Sigmoid colon (tissue), 7 donors: ENCODE results near the gene CNKSR3. TPM values are rescaled to one million over a fixed set of nuclear protein-coding genes. Genes with fewer than 3 reads are reported as not detected.

Experiments
- DNase-seq: peaks from one replicate; pipeline ENCODE4 v3.0.0-alpha.2; 2019
- H3K27ac ChIP-seq, 4 donors: fragments of 200-600 bp; sonication (generic); one replicate each; pipeline ENCODE4 v1.5.1; 2016 to 2019; ENCODE audit warnings: mild to moderate bottlenecking in 1 of 4
- H3K27me3 ChIP-seq, 3 donors: fragments of 200-600 bp; sonication (generic); one replicate each; pipeline ENCODE4 v1.5.1; 2019; ENCODE audit warnings: mild to moderate bottlenecking in 1 of 3
- H3K36me3 ChIP-seq, 4 donors: fragments of 200-600 bp; sonication (generic); one replicate each; pipeline ENCODE4 v1.5.1; 2016 to 2019
- H3K4me1 ChIP-seq, 4 donors: fragments of 200-600 bp; sonication (generic); one replicate each; pipeline ENCODE4 v1.5.1; 2017 to 2019
- H3K4me3 ChIP-seq, 4 donors: fragments of 200-600 bp; sonication (generic); one replicate each; pipeline ENCODE4 v1.5.1; 2017 to 2019; ENCODE audit warnings: mild to moderate bottlenecking in 2 of 4, moderate library complexity in 1 of 4
- H3K9me3 ChIP-seq, 4 donors: fragments of 200-600 bp in 3 of 4; sonication (generic) in 3 of 4; one replicate each; pipeline versions ENCODE4 v1.5.1 to v1.6.1; 2013 to 2019
- EP300 ChIP-seq, 4 donors: sonication (generic); formaldehyde crosslinking; IDR thresholded peaks; one replicate each; pipeline ENCODE4 v1.6.1; 2017; ENCODE audit warnings: antibody characterized with exemption in 4 of 4
- POLR2A ChIP-seq, 2 donors: fragments of 450-650 bp; IDR thresholded peaks; one replicate each; pipeline ENCODE4 v1.6.1; 2016; ENCODE audit warnings: antibody characterized with exemption in 2 of 2, mild to moderate bottlenecking in 2 of 2, moderate library complexity in 2 of 2
- POLR2AphosphoS5 ChIP-seq, 4 donors: sonication (generic); formaldehyde crosslinking; IDR thresholded peaks; one replicate each; pipeline ENCODE4 v1.6.1; 2017; ENCODE audit warnings: antibody characterized with exemption in 4 of 4
- WGBS, 2 donors: extraction: QIAGEN DNeasy Blood & Tissue Kit; methylation state at CpG; one replicate each; pipeline ENCODE4 v1.1.7; 2013; 5-methylcytosine and 5-hydroxymethylcytosine counted together
- intact Hi-C: fragments of 100-400 bp; cut with DNase I; formaldehyde crosslinking; loops from one replicate; pipeline ENCODE4 v1.15.1; 2023
- polyA plus RNA-seq, 3 donors: library from polyadenylated mRNA; stranded (reverse); fragments of 200-250 nt; gene quantifications; one replicate each; pipeline ENCODE4 v1.2.3, GENCODE V29; 2013
- total RNA-seq, 4 donors: library from RNA; depleted of rRNA; stranded (reverse); fragments of >200 nt; gene quantifications; one replicate each; pipeline ENCODE4 v1.1.0, GENCODE V29; 2016
- TF ChIP-seq, protein P1 (sequence below), 4 experiments: fragments of 450-650 bp in 3 of 4; fragments of 200-600 bp in 1 of 4; IDR thresholded peaks; one replicate each; pipeline ENCODE4 v1.5.1; 2016 to 2019; ENCODE audit warnings: antibody characterized with exemption in 4 of 4, mild to moderate bottlenecking in 3 of 4, moderate library complexity in 2 of 4
- donor health status: healthy with polysubstance abuse.
- donor health status: Bipolar disorder and iron deficiency.
- donor health status: healthy.

The CNKSR3 gene
- total and polyA plus RNA-seq, 7 donors, result 6.0 to 17.4 (median 15.3) TPM

DNA sequence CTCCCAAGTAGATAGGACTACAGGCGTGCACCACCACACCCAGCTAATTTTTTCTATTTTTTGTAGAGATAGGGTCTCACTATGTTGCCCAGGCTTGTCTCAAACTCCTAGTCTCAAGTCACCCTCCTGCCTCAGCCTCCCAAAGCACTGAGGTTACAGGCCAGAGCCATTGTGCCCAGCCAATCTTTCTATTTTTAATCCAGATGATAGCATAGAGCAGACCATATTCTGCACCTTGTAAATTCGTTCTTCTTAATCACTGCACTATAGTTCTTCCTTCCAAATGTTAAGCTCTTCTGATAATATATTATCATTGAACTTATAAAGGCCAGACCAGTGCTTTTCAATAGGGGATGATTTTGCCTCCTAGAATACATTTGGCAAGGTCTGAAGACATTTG lies 24.0 kb upstream of the CNKSR3 start:
- Histone ChIP-seq H3K4me1 (peaks cover 0 to 31% (median 14%) of the 10 kb centered on the region in 4 donors), H3K27ac (no peak overlapping the region), H3K36me3 (no peaks in the 10 kb centered on the region), H3K9me3 (no peaks in the 10 kb centered on the region), H3K4me3 (no peak overlapping the region), H3K27me3 (no peaks in the 10 kb centered on the region)
- no peak for TF ChIP-seq POLR2A (IDR thresholded peaks at IDR 0.05)
- no peak for TF ChIP-seq EP300 (IDR thresholded peaks at IDR 0.05)
- TF ChIP-seq, protein P1, sequence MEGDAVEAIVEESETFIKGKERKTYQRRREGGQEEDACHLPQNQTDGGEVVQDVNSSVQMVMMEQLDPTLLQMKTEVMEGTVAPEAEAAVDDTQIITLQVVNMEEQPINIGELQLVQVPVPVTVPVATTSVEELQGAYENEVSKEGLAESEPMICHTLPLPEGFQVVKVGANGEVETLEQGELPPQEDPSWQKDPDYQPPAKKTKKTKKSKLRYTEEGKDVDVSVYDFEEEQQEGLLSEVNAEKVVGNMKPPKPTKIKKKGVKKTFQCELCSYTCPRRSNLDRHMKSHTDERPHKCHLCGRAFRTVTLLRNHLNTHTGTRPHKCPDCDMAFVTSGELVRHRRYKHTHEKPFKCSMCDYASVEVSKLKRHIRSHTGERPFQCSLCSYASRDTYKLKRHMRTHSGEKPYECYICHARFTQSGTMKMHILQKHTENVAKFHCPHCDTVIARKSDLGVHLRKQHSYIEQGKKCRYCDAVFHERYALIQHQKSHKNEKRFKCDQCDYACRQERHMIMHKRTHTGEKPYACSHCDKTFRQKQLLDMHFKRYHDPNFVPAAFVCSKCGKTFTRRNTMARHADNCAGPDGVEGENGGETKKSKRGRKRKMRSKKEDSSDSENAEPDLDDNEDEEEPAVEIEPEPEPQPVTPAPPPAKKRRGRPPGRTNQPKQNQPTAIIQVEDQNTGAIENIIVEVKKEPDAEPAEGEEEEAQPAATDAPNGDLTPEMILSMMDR (IDR thresholded peaks at IDR 0.05), result no peak
- no peak for TF ChIP-seq POLR2AphosphoS5 (IDR thresholded peaks at IDR 0.05)
- no peak for DNase-seq
- intact Hi-C loops, result loop anchor here (10.0 kb wide), 1 partner anchor 250 kb away; no protein-coding TSS in a partner anchor
- WGBS, 2 donors, result 86 to 88% methylated on average over 2 of the region's 2 CpGs

DNA sequence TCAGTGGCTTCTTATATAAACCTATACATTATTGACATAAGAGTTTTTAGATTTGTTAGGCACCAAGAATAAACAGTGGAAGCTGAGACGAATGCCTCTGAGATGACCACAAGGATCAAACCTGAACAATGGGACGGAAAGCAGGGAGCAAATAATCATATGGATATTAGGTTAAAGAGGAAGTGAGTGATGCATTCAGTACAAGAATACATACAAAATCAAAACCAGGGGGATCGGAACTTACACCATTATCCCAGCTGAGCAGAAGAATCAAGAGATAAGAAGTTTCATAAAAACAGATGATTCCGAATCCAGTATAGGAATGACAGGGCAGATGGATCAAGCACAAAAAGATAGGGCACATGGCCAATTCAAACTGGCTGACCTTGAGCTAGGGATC lies 21.9 kb upstream of the CNKSR3 start:
- 77 to 87% methylated on average over 4 of the region's 4 CpGs for WGBS, 2 donors
- intact Hi-C loops, result loop anchor here (10.0 kb wide), 1 partner anchor 248 kb away; no protein-coding TSS in a partner anchor
- no peak for TF ChIP-seq POLR2A (IDR thresholded peaks at IDR 0.05)
- TF ChIP-seq EP300 (IDR thresholded peaks at IDR 0.05), result no peak
- no peak for TF ChIP-seq POLR2AphosphoS5 (IDR thresholded peaks at IDR 0.05)
- TF ChIP-seq, protein P1 (IDR thresholded peaks at IDR 0.05), result no peak
- no peak for DNase-seq
- H3K9me3 ChIP-seq, result no peaks in the 10 kb centered on the region
- H3K27me3 ChIP-seq, result no peaks in the 10 kb centered on the region
- H3K36me3 ChIP-seq, result no peaks in the 10 kb centered on the region
- peaks cover 0 to 14% (median under 1%) of the 10 kb centered on the region in 4 donors for H3K4me1 ChIP-seq
- H3K4me3 ChIP-seq, result no peak overlapping the region
- no peak overlapping the region for H3K27ac ChIP-seq

DNA sequence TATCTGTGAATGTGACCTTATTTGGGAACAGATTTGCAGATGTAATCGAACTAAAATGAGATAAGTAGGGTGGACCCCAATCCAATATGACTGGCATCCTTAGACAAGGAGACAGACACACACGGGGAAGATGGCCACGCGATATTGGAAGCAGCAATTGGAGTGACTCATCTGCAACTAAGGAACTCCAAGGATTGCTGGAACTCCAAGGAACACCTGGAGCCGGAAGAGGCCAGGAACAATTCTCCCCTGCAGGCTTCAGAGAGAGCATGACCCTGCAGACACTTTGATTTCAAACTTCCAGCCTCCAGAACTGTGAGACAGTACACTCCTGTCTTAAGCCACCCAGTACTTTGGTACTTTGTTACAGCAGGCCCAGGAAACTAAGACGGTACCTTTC lies 19.5 kb upstream of the CNKSR3 start:
- WGBS, 2 donors, result 95 to 96% methylated on average over 6 of the region's 6 CpGs
- H3K4me1 ChIP-seq, result no peaks in the 10 kb centered on the region
- H3K27me3 ChIP-seq, result no peaks in the 10 kb centered on the region
- H3K27ac ChIP-seq, result no peak overlapping the region
- DNase-seq, result no peak
- no peaks in the 10 kb centered on the region for H3K36me3 ChIP-seq
- intact Hi-C loops, result loop anchor here (10.0 kb wide), 1 partner anchor 245 kb away; no protein-coding TSS in a partner anchor
- no peak overlapping the region for H3K4me3 ChIP-seq
- TF ChIP-seq EP300 (IDR thresholded peaks at IDR 0.05), result no peak
- TF ChIP-seq, protein P1 (IDR thresholded peaks at IDR 0.05), result no peak
- no peaks in the 10 kb centered on the region for H3K9me3 ChIP-seq

DNA sequence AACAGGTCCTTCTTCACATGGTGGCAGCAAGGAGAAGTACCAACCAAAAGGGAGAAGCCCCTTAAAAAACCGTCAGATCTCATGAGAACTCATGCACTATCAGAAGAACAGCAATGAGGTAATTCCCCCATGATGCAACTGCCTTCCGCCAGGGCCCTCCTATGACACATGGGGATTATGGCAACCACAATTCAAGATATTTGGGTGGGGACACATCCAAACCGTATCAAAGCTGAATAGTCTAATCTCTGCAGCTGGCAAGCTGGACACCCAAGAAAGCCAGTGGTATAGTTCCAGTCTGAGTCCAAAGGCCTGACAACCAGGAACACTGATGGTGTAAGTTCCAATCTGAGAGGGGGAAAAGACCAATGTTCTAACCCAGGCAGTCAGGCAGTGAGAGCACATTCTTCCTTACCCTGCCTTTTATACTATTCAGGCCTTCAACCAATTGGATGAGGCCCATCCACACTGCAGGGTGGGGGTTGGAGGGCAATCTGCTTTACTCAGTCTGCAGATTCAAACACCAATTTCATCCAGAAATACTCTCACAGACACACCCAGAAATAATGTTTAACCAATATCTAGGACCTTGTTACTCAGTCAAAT lies 17.9 kb upstream of the CNKSR3 start:
- no peaks in the 10 kb centered on the region for H3K36me3 ChIP-seq
- no peaks in the 10 kb centered on the region for H3K27me3 ChIP-seq
- 55 to 88% methylated on average over 3 of the region's 3 CpGs for WGBS, 2 donors
- intact Hi-C loops, result no loop called here
- no peak overlapping the region for H3K4me3 ChIP-seq
- H3K9me3 ChIP-seq, result no peaks in the 10 kb centered on the region
- no peak for DNase-seq
- TF ChIP-seq EP300 (IDR thresholded peaks at IDR 0.05) (no peak), POLR2AphosphoS5 (IDR thresholded peaks at IDR 0.05) (no peak), POLR2A (IDR thresholded peaks at IDR 0.05) (no peak)
- TF ChIP-seq, protein P1 (IDR thresholded peaks at IDR 0.05), result no peak
- no peak overlapping the region for H3K27ac ChIP-seq
- no peaks in the 10 kb centered on the region for H3K4me1 ChIP-seq

DNA sequence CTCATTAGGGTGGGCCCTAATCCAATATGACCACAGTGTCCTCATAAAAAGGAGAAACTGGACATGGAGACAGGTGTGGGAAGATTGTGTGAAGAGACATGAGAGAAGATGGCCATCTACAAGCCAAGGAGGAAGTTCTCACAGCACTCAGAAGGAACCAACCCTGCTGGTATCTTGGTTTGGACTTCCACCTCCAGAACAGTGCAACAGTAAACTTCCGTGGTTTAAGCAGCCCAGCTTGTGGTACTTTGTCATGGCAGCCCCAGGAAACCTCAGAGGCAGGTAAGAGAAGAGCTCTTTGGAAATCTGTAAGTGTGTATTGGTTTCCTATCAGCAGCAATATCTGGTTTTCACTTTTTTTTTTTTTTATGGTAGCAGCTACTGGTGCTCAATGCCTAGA lies 16.5 kb upstream of the CNKSR3 start:
- Histone ChIP-seq H3K27me3 (no peaks in the 10 kb centered on the region), H3K9me3 (no peaks in the 10 kb centered on the region), H3K36me3 (no peaks in the 10 kb centered on the region), H3K4me1 (no peaks in the 10 kb centered on the region), H3K27ac (no peak overlapping the region), H3K4me3 (no peak overlapping the region)
- intact Hi-C loops, result no loop called here
- TF ChIP-seq POLR2AphosphoS5 (IDR thresholded peaks at IDR 0.05) (no peak), POLR2A (IDR thresholded peaks at IDR 0.05) (no peak), EP300 (IDR thresholded peaks at IDR 0.05) (no peak)
- TF ChIP-seq, protein P1 (IDR thresholded peaks at IDR 0.05), result no peak
- WGBS, 2 donors, result 59 to 64% methylated on average over 1 of the region's 1 CpG
- DNase-seq, result no peak
